ENCODE results near the gene POLG2.

The POLG2 gene

GRCh38 chr17:64496786-64497564 lies at the start of gene POLG2:
Gene POLG2, minus strand, starts transcription at chr17:64497054. Its CDS starts 86 bp downstream, at chr17:64496968.
- DNase-seq, result peak; percentile 93 to 94

DNA sequence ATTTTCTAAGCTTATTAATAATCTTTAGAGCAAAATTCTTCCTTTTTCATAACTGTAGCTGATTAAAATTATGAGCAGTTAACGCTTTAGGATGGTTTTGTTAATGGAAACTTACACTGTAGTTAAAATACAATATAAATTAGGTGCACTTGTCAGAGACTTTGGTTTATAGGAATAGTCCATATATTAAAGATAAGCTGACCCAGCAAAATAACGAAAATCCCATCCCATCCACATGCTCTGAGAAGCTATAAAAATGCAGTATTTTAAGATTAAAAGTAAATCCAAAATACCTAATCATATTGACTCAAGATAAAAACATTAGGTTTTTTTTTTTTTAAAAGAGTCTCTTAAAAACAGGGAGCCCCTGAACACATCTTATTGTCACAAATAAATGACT lies 47.9 kb upstream of the POLG2 start:
- no peak for DNase-seq

DNA sequence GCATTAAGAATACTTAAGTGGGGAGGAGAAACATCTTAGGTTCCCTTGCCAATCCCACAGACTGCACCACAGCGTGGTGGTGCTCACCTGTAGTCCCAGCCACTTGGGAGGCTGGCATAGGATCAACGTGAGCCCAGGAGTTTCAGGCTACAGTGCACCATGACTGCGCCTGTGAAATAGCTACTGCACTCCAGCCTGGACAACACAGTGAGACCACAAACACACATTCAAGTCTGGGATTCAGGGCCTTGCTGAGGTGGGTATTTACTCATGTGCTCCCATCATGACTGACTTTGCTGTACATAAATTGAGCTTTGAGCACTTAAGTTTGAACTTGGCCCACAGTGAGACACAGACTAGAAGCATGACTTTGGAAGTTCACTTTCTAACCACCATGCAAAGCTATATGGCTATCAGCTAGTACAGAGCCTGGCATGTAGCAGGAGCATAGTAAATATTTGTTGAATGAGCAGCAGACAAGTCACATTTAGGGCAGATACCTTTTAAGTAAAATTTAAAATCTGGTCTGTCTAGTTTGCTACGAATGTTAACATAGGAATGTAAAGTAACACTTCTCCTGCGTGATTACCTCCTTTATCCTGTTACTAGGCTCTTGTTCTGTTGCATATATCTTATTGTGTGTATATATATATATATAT lies 43.4 kb upstream of the POLG2 start:
- DNase-seq, result no peak

DNA sequence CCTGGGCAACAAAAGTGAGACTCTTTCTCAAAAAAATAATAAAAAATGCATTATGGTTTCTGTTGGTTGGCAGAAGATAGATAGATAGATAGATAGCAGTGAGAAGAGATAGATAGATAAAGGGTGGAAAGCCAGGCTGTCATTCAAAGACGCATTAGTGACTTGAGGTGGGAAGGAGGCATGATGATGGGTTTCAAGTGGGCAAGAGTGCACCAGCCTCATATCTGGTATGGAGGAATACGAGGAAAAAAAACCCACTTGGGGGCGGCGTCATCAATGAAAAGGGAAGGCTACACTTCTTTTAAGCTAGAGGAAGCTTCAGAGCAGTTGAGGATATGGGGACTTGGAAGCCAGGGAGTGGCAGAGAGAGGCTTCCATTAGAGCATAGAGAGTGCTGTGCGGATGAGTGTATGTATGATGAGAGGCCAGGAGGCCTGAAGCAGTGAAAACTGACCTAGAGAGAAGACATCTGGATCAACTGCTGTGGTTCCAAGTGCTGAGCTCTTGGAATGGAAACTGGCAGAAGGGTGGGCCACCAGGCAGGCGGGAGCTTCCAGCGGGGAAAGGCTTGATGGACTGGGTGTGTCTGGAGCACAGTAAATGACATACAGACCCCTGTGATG lies 41.8 kb upstream of the POLG2 start:
- DNase-seq, result no peak

GRCh38 chr17:64537488-64537887 lies 40.6 kb upstream of the POLG2 start:
- no peak for DNase-seq

DNA sequence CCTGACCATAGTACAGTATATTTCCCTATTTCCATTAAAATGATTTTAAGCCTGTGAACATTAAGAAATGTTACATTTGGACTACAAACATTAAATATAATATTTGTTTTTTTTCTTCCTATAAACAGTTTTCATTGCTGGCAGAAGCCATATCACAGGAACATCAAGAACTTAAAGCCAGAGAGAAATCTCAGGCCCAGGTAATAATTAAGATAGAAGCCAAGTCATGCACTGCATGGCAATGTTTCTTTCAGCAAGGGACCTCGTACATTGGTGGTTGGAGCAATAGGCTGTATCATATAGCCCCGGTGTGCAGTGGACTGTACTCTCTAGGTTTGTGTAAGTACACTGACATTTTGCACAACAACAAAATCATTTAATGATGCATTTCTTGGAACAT lies 40.1 kb upstream of the POLG2 start:
- no peak for DNase-seq

DNA sequence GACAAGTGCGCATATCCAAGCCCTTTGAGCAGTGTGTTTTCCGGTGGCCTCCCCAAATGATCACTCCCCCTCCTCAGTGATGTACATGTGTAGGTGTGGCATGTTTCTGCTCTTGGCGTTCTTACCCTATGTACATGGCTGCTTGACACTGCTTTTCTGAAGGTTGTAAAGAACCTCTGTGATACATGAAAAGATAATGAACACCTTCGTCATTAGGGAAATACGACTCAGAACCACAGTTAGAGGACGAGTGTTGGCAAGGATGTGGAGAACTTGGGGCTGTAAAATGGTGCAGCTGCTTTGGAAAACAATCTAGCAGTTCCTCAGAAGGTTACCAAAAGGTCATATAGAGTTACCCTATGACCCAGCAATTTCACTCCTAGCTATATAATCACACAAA lies 38.5 kb upstream of the POLG2 start:
- no peak for DNase-seq

DNA sequence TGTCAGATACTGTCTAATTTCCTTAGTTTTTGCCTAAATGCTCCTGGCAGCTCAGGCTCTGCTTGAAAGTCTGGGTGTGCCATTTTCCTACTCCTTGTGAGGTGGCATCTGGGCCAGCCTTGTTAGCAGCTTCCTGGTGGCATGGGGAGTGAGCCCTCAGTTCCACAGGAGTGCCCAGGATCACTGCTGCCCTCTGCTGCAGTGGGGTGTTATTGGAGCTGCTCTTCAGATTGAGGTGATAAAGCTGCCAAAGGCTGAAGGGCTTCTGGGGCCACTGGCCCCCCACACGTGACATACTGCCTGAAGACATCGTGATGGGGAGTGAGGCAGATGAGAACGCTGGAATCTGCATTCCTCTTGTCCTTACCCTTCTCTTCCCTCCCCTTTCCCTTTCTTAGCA lies 37.3 kb upstream of the POLG2 start:
- no peak for DNase-seq

- DNase-seq, result no peak
Measured at GRCh38 chr17:64533784-64534183, 36.9 kb upstream of the POLG2 start.

DNA sequence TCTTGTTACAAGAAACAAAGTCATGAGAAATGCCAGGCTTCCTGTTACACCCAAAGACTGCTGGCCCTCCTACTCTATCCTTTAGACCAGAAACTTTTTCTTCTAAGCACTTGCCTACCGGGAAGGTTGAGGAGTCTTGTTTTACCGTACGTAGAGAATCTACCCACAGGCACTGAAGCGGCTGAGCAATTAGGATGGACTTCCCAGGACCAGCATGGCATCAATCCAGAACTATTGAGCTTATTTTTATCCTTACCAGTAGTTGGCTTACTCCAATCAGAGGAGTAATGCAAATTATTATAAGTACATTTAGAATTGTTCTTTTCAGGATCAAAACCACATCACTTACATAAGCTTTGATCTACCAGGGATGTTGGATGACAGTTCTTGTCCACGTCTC lies 35.6 kb upstream of the POLG2 start:
- no peak for DNase-seq

GRCh38 chr17:64531955-64532371 lies 35.1 kb upstream of the POLG2 start:
- DNase-seq, result no peak

DNA sequence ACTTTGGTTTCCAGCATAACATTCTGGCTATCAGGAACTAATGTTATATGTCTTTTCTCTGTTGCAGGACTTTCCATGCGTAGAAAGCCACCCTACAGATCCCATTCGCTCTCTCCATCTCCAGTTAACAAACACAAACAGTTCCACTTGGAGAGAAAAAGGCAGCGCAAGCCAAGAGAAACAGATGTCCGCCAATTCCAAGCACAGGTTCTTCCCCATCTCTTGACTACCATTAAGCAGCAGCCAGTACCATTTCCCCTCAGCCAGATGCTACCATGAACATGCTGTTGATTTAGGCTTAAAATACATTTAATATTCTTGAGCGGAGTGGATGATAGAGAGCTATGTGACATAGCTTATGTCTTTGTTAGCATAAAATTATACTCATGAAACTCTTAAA lies 32.4 kb upstream of the POLG2 start:
- DNase-seq, result no peak

- no peak for DNase-seq
Measured at GRCh38 chr17:64527914-64528313, 31.1 kb upstream of the POLG2 start.

DNA sequence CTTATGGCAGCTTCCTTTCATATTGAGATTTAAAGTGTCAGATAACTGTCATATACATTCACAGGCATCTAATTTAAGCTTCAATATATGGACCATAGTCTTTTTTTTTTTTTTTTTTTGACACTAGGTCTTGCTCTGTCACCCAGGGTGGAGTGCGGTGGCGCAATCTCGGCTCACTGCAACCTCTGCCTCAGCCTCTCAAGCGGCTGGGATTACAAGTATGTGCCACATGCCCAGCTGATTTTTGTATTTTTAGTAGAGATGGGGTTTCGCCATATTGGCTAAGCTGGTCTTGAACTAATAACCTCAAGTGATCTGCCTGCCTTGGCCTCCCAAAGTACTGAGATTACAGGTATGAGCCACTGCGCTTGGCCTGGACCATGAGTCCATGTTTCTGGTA lies 23.5 kb upstream of the POLG2 start:
- no peak for DNase-seq

DNA sequence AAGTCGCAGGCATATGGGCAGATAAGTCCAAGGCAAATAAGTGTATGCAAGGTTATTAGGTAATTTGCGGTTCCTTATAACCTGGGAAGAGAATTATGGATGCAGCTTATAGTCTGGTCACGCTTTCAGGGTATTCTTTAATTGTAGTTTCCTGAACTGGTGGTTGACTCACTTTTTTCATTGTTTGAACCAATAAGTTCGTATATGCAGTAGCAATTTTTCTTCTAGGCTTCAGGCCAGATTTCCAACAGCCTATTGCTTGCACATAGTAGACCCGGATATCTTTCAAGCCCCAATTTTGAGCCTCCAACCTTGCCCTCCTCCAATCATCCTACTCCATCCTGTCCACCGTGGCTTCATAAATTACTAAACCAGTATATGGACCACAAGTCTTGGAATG lies 22.7 kb upstream of the POLG2 start:
- no peak for DNase-seq

- no peak for DNase-seq
Measured at GRCh38 chr17:64515829-64516228, 19.0 kb upstream of the POLG2 start.

- DNase-seq, result no peak
Measured at GRCh38 chr17:64515419-64515818, 18.6 kb upstream of the POLG2 start.

- no peak for DNase-seq
Measured at GRCh38 chr17:64509179-64509578, 12.3 kb upstream of the POLG2 start.

- DNase-seq, result no peak
Measured at GRCh38 chr17:64508683-64509082, 11.8 kb upstream of the POLG2 start.

- peak; percentile 26 to 48 for DNase-seq
Measured at GRCh38 chr17:64507413-64507782, 10.5 kb upstream of the POLG2 start.

GRCh38 chr17:64506576-64507412 lies 9.9 kb upstream of the POLG2 start, which contains the start of gene CEP95:
Gene CEP95, plus strand, starts transcription at chr17:64506977. Its CDS starts 121 bp downstream, at chr17:64507098.
- DNase-seq, result peak; percentile 92 to 96

GRCh38 chr17:64506201-64506575 lies 9.3 kb upstream of the POLG2 start, which contains the start of gene DDX5:
Gene DDX5, minus strand, starts transcription at chr17:64506289. Its CDS starts 170 bp downstream, at chr17:64506119.
- DNase-seq, result peak; percentile 98 to 99

Data from activated CD4-positive, alpha-beta T cell treated with anti-CD3 and anti-CD28 coated beads for 4 hours (primary cell).